BLaER1 treated with 17β-estradiol and CSF1 and Interleukin-3, amounts not matched to agents 10 nM and 100 nM (cell line): ENCODE measurements around the gene RNF187.

Experiments
- H3K27ac ChIP-seq, 11 experiments: shearing (Covaris generic); formaldehyde crosslinking; 2 replicates each; pipeline ENCODE4 v1.8.1; 2022
- H3K27me3 ChIP-seq, 11 experiments: shearing (Covaris generic); formaldehyde crosslinking; 2 replicates each; pipeline ENCODE4 v1.8.1; 2022
- H3K36me3 ChIP-seq, 11 experiments: shearing (Covaris generic); formaldehyde crosslinking; 2 replicates each; pipeline ENCODE4 v1.8.1; 2022
- H3K4me1 ChIP-seq, 10 experiments: shearing (Covaris generic); formaldehyde crosslinking; 2 replicates each; pipeline ENCODE4 v1.8.1; 2022
- H3K4me2 ChIP-seq, 11 experiments: shearing (Covaris generic); formaldehyde crosslinking; 2 replicates each; pipeline ENCODE4 v1.8.1; 2022
- H3K4me3 ChIP-seq, 10 experiments: shearing (Covaris generic); formaldehyde crosslinking; 2 replicates each; pipeline ENCODE4 v1.8.1; 2022
- H3K9ac ChIP-seq, 11 experiments: shearing (Covaris generic); formaldehyde crosslinking; 2 replicates each; pipeline ENCODE4 v1.8.1; 2022
- H3K9me3 ChIP-seq, 11 experiments: shearing (Covaris generic); formaldehyde crosslinking; replicated peaks in 1 of 11; 2 replicates each; pipeline ENCODE4 v1.8.1; 2022
- H4K20me1 ChIP-seq, 11 experiments: shearing (Covaris generic); formaldehyde crosslinking; 2 replicates each; pipeline ENCODE4 v1.8.1; 2022
- Cebpa-rat ChIP-seq, 11 experiments: shearing (Covaris generic); IDR thresholded peaks; 2 replicates each; pipeline ENCODE4 v1.8.1; 2022

The RNF187 gene

GRCh38 chr1:228515200-228515834, 28.1 kb downstream of the RNF187 start:
- H3K9me3 ChIP-seq = no peaks in the 10 kb centered on the region
- peaks cover 0 to 7% (median 0%) of the 10 kb centered on the region in 11 experiments; a peak in 1 of 22 replicates for H3K27me3 ChIP-seq
- H3K36me3 ChIP-seq = no peaks in the 10 kb centered on the region
- 0 out of 22 replicates have a peak, but pooled peaks cover 0 to 4% (median 0%) of the 10 kb centered on the region in 11 experiments for H4K20me1 ChIP-seq
- no peak overlapping the region for H3K4me2 ChIP-seq
- no peak overlapping the region for H3K4me3 ChIP-seq
- H3K27ac ChIP-seq = no peak overlapping the region
- TF ChIP-seq Cebpa-rat (IDR thresholded peaks at IDR 0.05) = no peak
- H3K9ac ChIP-seq = no peak overlapping the region
- peaks cover 0 to 15% (median 10%) of the 10 kb centered on the region in 10 experiments; a peak in 14 of 20 replicates for H3K4me1 ChIP-seq

GRCh38 chr1:228517655-228518054, 30.5 kb downstream of the RNF187 start:
- no peak for TF ChIP-seq Cebpa-rat (IDR thresholded peaks at IDR 0.05)

GRCh38 chr1:228527596-228527995, 40.4 kb downstream of the RNF187 start:
- Histone ChIP-seq H3K9me3 (peaks cover 0 to 13% (median 6%) of the 10 kb centered on the region in 11 experiments; a peak in 8 of 22 replicates), H3K9ac (no peak overlapping the region), H3K27me3 (no peaks in the 10 kb centered on the region), H3K36me3 (no peaks in the 10 kb centered on the region), H3K4me3 (no peak overlapping the region), H4K20me1 (no peaks in the 10 kb centered on the region), H3K4me2 (peak overlapping the region in 2 of 11 experiments; percentile 63 to 83; a peak in 4 of 22 replicates), H3K4me1 (peaks cover 0 to 12% (median 0%) of the 10 kb centered on the region in 10 experiments; a peak in 5 of 20 replicates), H3K27ac (no peak overlapping the region; a peak in 1 of 22 replicates)
- no peak for TF ChIP-seq Cebpa-rat (IDR thresholded peaks at IDR 0.05)

More at GRCh38 chr1:228517655-228518054, 30.5 kb downstream of the RNF187 start:
- H3K27me3 ChIP-seq = peaks cover 0 to 7% (median 0%) of the 10 kb centered on the region in 11 experiments; a peak in 1 of 22 replicates
- no peaks in the 10 kb centered on the region for H4K20me1 ChIP-seq
- peaks cover 0 to 10% (median 8%) of the 10 kb centered on the region in 10 experiments; a peak in 14 of 20 replicates for H3K4me1 ChIP-seq
- no peak overlapping the region for H3K9ac ChIP-seq
- H3K27ac ChIP-seq = no peak overlapping the region
- no peak overlapping the region for H3K4me2 ChIP-seq
- H3K36me3 ChIP-seq = no peaks in the 10 kb centered on the region
- no peak overlapping the region for H3K4me3 ChIP-seq
- peaks cover 0 to 3% (median 0%) of the 10 kb centered on the region in 11 experiments; a peak in 1 of 22 replicates for H3K9me3 ChIP-seq

- TF ChIP-seq Cebpa-rat (IDR thresholded peaks at IDR 0.05) = no peak
- H3K27me3 ChIP-seq = no peaks in the 10 kb centered on the region
Observed at GRCh38 chr1:228528612-228529011, 41.4 kb downstream of the RNF187 start.

DNA sequence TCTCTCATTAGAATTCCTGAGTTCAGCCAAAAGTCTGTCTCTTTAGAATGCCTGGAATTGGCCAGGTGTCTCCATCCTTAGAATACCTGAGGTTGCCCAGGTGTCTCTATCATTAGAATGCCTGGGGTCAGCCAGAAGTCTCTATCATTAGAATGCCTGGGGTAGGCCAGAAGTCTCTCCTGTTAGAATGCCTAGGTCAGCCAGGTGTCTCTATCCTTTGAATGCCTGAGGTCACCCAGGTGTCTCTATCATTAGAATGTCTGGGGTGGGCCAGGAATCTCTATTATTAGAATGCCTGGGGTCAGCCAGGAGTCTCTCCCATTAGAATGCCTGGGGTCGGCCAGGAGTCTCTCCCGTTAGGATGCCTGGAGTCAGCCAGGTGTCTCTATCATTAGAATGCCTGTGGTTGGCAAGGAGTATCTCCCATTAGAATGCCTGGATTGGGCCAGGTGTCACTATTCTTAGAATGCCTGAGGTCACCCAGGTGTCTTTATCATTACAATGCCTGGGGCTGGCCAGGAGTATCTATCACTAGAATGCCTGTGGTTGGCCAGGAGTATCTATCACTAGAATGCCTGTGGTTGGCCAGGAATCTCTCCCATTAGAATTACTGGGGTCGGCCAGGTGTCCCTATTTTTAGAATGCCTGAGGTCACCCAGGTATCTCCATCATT, 43.0 kb downstream of the RNF187 start:
- TF ChIP-seq Cebpa-rat (IDR thresholded peaks at IDR 0.05) = no peak
- Histone ChIP-seq H3K27me3 (no peaks in the 10 kb centered on the region), H3K4me2 (no peak overlapping the region)

More at GRCh38 chr1:228528612-228529011, 41.4 kb downstream of the RNF187 start:
- Histone ChIP-seq H3K36me3 (no peaks in the 10 kb centered on the region), H3K4me2 (no peak overlapping the region), H3K9ac (no peak overlapping the region), H4K20me1 (no peaks in the 10 kb centered on the region), H3K4me3 (no peak overlapping the region), H3K4me1 (peaks cover 0 to 12% (median 0%) of the 10 kb centered on the region in 10 experiments; a peak in 5 of 20 replicates), H3K27ac (no peak overlapping the region), H3K9me3 (peaks cover 0 to 13% (median 6%) of the 10 kb centered on the region in 11 experiments; a peak in 8 of 22 replicates)

GRCh38 chr1:228530951-228531731, 44.0 kb downstream of the RNF187 start:
- H3K36me3 ChIP-seq = no peaks in the 10 kb centered on the region
- H3K4me1 ChIP-seq = peaks cover 0 to 12% (median 0%) of the 10 kb centered on the region in 10 experiments; a peak in 5 of 20 replicates
- H3K27me3 ChIP-seq = no peaks in the 10 kb centered on the region
- H3K9me3 ChIP-seq = peaks cover 9 to 20% (median 18%) of the 10 kb centered on the region in 11 experiments
- H3K4me3 ChIP-seq = no peak overlapping the region
- no peak overlapping the region for H3K4me2 ChIP-seq
- no peak overlapping the region for H3K27ac ChIP-seq
- H4K20me1 ChIP-seq = no peaks in the 10 kb centered on the region
- H3K9ac ChIP-seq = no peak overlapping the region
- no peak for TF ChIP-seq Cebpa-rat (IDR thresholded peaks at IDR 0.05)

More for the DNA sequence above, 43.0 kb downstream of the RNF187 start:
- Histone ChIP-seq H3K9ac (no peak overlapping the region), H3K4me3 (no peak overlapping the region), H3K36me3 (no peaks in the 10 kb centered on the region), H3K4me1 (peaks cover 0 to 12% (median 0%) of the 10 kb centered on the region in 10 experiments; a peak in 5 of 20 replicates), H3K9me3 (peaks cover 0 to 17% (median 10%) of the 10 kb centered on the region in 11 experiments; a peak in 13 of 22 replicates), H4K20me1 (no peaks in the 10 kb centered on the region), H3K27ac (no peak overlapping the region)

GRCh38 chr1:228538831-228539230, 51.6 kb downstream of the RNF187 start:
- Histone ChIP-seq H3K36me3 (peaks cover 0 to 4% (median 0%) of the 10 kb centered on the region in 11 experiments; a peak in 1 of 22 replicates), H3K4me2 (no peak overlapping the region), H3K9ac (no peak overlapping the region), H3K9me3 (peaks cover 37 to 48% (median 42%) of the 10 kb centered on the region in 11 experiments), H3K27me3 (no peaks in the 10 kb centered on the region), H3K4me3 (no peak overlapping the region), H3K27ac (no peak overlapping the region), H3K4me1 (no peaks in the 10 kb centered on the region), H4K20me1 (no peaks in the 10 kb centered on the region; a peak in 1 of 22 replicates)
- TF ChIP-seq Cebpa-rat (IDR thresholded peaks at IDR 0.05) = no peak

- Histone ChIP-seq H3K27me3 (no peaks in the 10 kb centered on the region), H3K4me3 (no peak overlapping the region)
- no peak for TF ChIP-seq Cebpa-rat (IDR thresholded peaks at IDR 0.05)
Observed at GRCh38 chr1:228540161-228540917, 53.2 kb downstream of the RNF187 start.

More at GRCh38 chr1:228540161-228540917, 53.2 kb downstream of the RNF187 start:
- Histone ChIP-seq H3K4me2 (no peak overlapping the region), H3K9me3 (peaks cover 31 to 42% (median 38%) of the 10 kb centered on the region in 11 experiments), H3K27ac (no peak overlapping the region), H4K20me1 (no peaks in the 10 kb centered on the region; a peak in 1 of 22 replicates), H3K4me1 (no peaks in the 10 kb centered on the region), H3K36me3 (peaks cover 0 to 4% (median 0%) of the 10 kb centered on the region in 11 experiments; a peak in 1 of 22 replicates), H3K9ac (no peak overlapping the region)
